Hepatocyte (in vitro differentiated cells): Measurements from ENCODE around the gene FAF2. TPM values are rescaled to one million over a fixed set of nuclear protein-coding genes. Genes with fewer than 3 reads are reported as not detected.

ENCODE experiments used
- DNase-seq: peaks from one replicate; pipeline ENCODE4 v3.0.0-alpha.2; 2016; ENCODE audit warnings: low spot score
- H2AFZ ChIP-seq: fragments of 200-600 bp; sonication (generic); 2 replicates; pipeline ENCODE4 v1.6.0; 2016; ENCODE audit warnings: antibody characterized with exemption, mild to moderate bottlenecking
- H3K27ac ChIP-seq: fragments of 200-600 bp; sonication (generic); 2 replicates; pipeline ENCODE4 v1.5.1; 2016; ENCODE audit warnings: mild to moderate bottlenecking
- H3K27me3 ChIP-seq: fragments of 200-600 bp; sonication (generic); 2 replicates; pipeline ENCODE4 v1.6.1; 2016
- H3K36me3 ChIP-seq: fragments of 200-600 bp; sonication (generic); replicated peaks from 2 replicates; pipeline ENCODE4 v1.5.1; 2016; ENCODE audit warnings: low read depth; ENCODE audit not compliant: insufficient read depth
- H3K4me1 ChIP-seq: fragments of 200-600 bp; sonication (generic); 2 replicates; pipeline ENCODE4 v1.5.1; 2016; ENCODE audit warnings: mild to moderate bottlenecking, moderate library complexity; ENCODE audit not compliant: insufficient read depth
- H3K4me2 ChIP-seq: fragments of 200-600 bp; sonication (generic); 2 replicates; pipeline ENCODE4 v1.6.0; 2016
- H3K4me3 ChIP-seq: fragments of 200-600 bp; sonication (generic); 2 replicates; pipeline ENCODE4 v1.5.1; 2016; ENCODE audit warnings: mild to moderate bottlenecking
- H3K79me2 ChIP-seq: fragments of 200-600 bp; sonication (generic); 2 replicates; pipeline ENCODE4 v1.6.0; 2017; ENCODE audit warnings: mild to moderate bottlenecking
- H3K9me2 ChIP-seq: fragments of 200-600 bp; sonication (generic); replicated peaks from 2 replicates; pipeline ENCODE4 v1.6.0; 2017; ENCODE audit warnings: mild to moderate bottlenecking; ENCODE audit not compliant: insufficient read depth
- H3K9me3 ChIP-seq: fragments of 200-600 bp; sonication (generic); 2 replicates; pipeline ENCODE4 v1.5.1; 2016; ENCODE audit warnings: low read depth, mild to moderate bottlenecking
- H4K20me1 ChIP-seq: fragments of 200-600 bp; sonication (generic); 2 replicates; pipeline ENCODE4 v1.6.0; 2016; ENCODE audit warnings: mild to moderate bottlenecking; ENCODE audit not compliant: insufficient read depth, poor library complexity, severe bottlenecking
- CTCF ChIP-seq: fragments of 200-600 bp; sonication (generic); IDR thresholded peaks from 2 replicates; pipeline ENCODE4 v1.5.1; 2016; ENCODE audit warnings: antibody characterized with exemption, mild to moderate bottlenecking; ENCODE audit not compliant: poor library complexity
- EZH2 ChIP-seq: fragments of 200-600 bp; sonication (generic); IDR thresholded peaks from 2 replicates; pipeline ENCODE4 v1.6.1; 2016; ENCODE audit warnings: antibody characterized with exemption, mild to moderate bottlenecking, borderline replicate concordance
- EZH2phosphoT487 ChIP-seq: fragments of 200-600 bp; sonication (generic); IDR thresholded peaks from one replicate; pipeline ENCODE4 v1.6.1; 2018; ENCODE audit warnings: antibody characterized with exemption, mild to moderate bottlenecking, low read depth, moderate library complexity; ENCODE audit not compliant: unreplicated experiment, severe bottlenecking
- WGBS: methylation state at CpG from one replicate; pipeline ENCODE4 v1.1.6; 2016; ENCODE audit warnings: low lambda C conversion rate; ENCODE audit errors: missing lambda C conversion rate; 5-methylcytosine and 5-hydroxymethylcytosine counted together
- polyA plus RNA-seq: library from polyadenylated mRNA; unstranded; fragments of >200 nt; fragmentation: Nextera tagmentation; extraction: Ambion mirVana; gene quantifications from 2 replicates; pipeline ENCODE4 v1.2.1, GENCODE V29; 2016
- total RNA-seq: library from RNA; depleted of rRNA; stranded (reverse); fragments of >200 nt; gene quantifications from 2 replicates; pipeline ENCODE4 v1.2.3, GENCODE V29; 2014

FAF2 gene
- total and polyA plus RNA-seq, 2 experiments from 2014 or later: 47.3 to 63.1 TPM

- no peaks in the 10 kb centered on the region for H3K9me3 ChIP-seq
- H3K36me3 ChIP-seq: no peaks in the 10 kb centered on the region
- DNase-seq: no peak
- no peaks in the 10 kb centered on the region for H3K9me2 ChIP-seq
- no peak overlapping the region for H3K4me3 ChIP-seq
- TF ChIP-seq EZH2phosphoT487 (no peak), CTCF (no peak), EZH2 (no peak)
- H4K20me1 ChIP-seq: peaks cover 2% of the 10 kb centered on the region
- H3K79me2 ChIP-seq: peaks cover 20% of the 10 kb centered on the region
- H3K4me1 ChIP-seq: peaks cover 37% of the 10 kb centered on the region
- no peak overlapping the region for H3K27ac ChIP-seq
- no peaks in the 10 kb centered on the region for H3K27me3 ChIP-seq
- 91% methylated on average over 8 of the region's 8 CpGs for WGBS
- no peak overlapping the region for H2AFZ ChIP-seq
- H3K4me2 ChIP-seq: no peak overlapping the region
These were observed 92.3 kb downstream of the FAF2 start for GRCh38 chr5:176540476-176540899.

- Histone ChIP-seq H3K4me3 (no peak overlapping the region), H2AFZ (no peak overlapping the region), H3K9me3 (no peaks in the 10 kb centered on the region), H3K79me2 (peaks cover 16% of the 10 kb centered on the region), H3K27ac (peak overlapping the region; percentile 97), H3K4me1 (peaks cover 38% of the 10 kb centered on the region), H3K4me2 (peak overlapping the region; percentile 97), H3K9me2 (no peaks in the 10 kb centered on the region), H3K27me3 (no peaks in the 10 kb centered on the region), H3K36me3 (no peaks in the 10 kb centered on the region), H4K20me1 (no peaks in the 10 kb centered on the region)
- WGBS: 88% methylated on average over 8 of the region's 8 CpGs
- no peak for DNase-seq
- TF ChIP-seq EZH2phosphoT487: no peak
- no peak for TF ChIP-seq EZH2
- TF ChIP-seq CTCF: no peak
These were observed 92.8 kb downstream of the FAF2 start for GRCh38 chr5:176540956-176541337.

- peaks cover 38% of the 10 kb centered on the region for H3K4me1 ChIP-seq
- WGBS: 52% methylated on average over 12 of the region's 12 CpGs
- TF ChIP-seq EZH2: no peak
- no peak for TF ChIP-seq CTCF
- H3K27ac ChIP-seq: peak overlapping the region; percentile 97
- H4K20me1 ChIP-seq: no peaks in the 10 kb centered on the region
- DNase-seq: peak; percentile 85
- H3K9me2 ChIP-seq: no peaks in the 10 kb centered on the region
- H3K79me2 ChIP-seq: peaks cover 10% of the 10 kb centered on the region
- no peaks in the 10 kb centered on the region for H3K9me3 ChIP-seq
- H3K27me3 ChIP-seq: no peaks in the 10 kb centered on the region
- H3K4me2 ChIP-seq: peak overlapping the region; percentile 97
- H3K4me3 ChIP-seq: no peak overlapping the region
- no peaks in the 10 kb centered on the region for H3K36me3 ChIP-seq
- H2AFZ ChIP-seq: no peak overlapping the region
These were observed 93.4 kb downstream of the FAF2 start for GRCh38 chr5:176541338-176542134.
